Nephron (organoid): Measurements from ENCODE around the gene GRIK3.

Source experiments
- H3K27ac Mint-ChIP-seq, 3 experiments: 2 replicates each; pipeline ENCODE4 v1.8.0; 2020; ENCODE audit warnings: mixed read lengths in 3 of 3, mild to moderate bottlenecking in 2 of 3, moderate library complexity in 1 of 3
- H3K27me3 Mint-ChIP-seq: 2 replicates; pipeline ENCODE4 v1.8.0; 2021; ENCODE audit warnings: low read depth, mild to moderate bottlenecking, moderate library complexity, mixed read lengths
- H3K36me3 Mint-ChIP-seq: 2 replicates; pipeline ENCODE4 v1.8.0; 2020; ENCODE audit warnings: low read depth, mixed read lengths
- H3K4me1 Mint-ChIP-seq: 2 replicates; pipeline ENCODE4 v1.8.0; 2020; ENCODE audit warnings: mixed read lengths
- H3K4me3 Mint-ChIP-seq, 3 experiments: 2 replicates each; pipeline ENCODE4 v1.8.0; 2020; ENCODE audit warnings: mild to moderate bottlenecking in 3 of 3, mixed read lengths in 3 of 3, moderate library complexity in 2 of 3
- H3K9me3 Mint-ChIP-seq: 2 replicates; pipeline ENCODE4 v1.8.0; 2020; ENCODE audit warnings: mixed read lengths
- CTCF ChIP-seq, 3 experiments: fragments of 200-600 bp; sonication (generic); IDR thresholded peaks; one replicate each; pipeline ENCODE4 v1.5.0; 2021; ENCODE audit warnings: antibody characterized with exemption in 3 of 3; ENCODE audit not compliant: unreplicated experiment in 3 of 3

GRIK3 gene

DNA sequence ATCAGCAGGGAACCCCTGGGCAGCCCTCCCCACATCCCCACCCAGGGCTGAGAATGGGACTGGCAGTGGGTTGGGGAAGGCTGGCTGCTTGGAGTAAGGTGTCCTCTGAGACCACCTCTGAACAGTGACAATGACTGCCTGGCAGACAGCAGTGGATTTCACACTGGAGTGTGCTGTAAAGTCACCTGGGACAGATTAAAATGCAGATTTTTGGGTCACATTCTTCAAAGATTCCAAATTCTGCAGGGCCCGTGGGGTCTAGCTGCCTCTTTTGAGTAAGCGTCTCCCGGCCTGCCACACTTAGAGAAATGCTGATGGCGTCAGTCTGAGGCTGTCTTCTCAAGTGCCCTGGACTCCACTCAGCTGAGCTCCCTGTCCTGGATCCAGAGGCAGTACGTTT is 164.5 kb downstream of the GRIK3 start:
- TF ChIP-seq CTCF (IDR thresholded peaks at IDR 0.05; ENCODE audit: unreplicated experiment in 3 of 3), result no peak
- Mint-ChIP-seq H3K27ac (no peak overlapping the region), H3K4me1 (peaks cover 9% of the 10 kb centered on the region), H3K9me3 (no peaks in the 10 kb centered on the region), H3K36me3 (no peaks in the 10 kb centered on the region), H3K4me3 (no peak overlapping the region), H3K27me3 (peaks cover 36% of the 10 kb centered on the region)

GRCh38 chr1:36869054-36869453 is 165.3 kb downstream of the GRIK3 start:
- Mint-ChIP-seq H3K27ac (no peak overlapping the region), H3K27me3 (peaks cover 28% of the 10 kb centered on the region), H3K4me1 (peaks cover 9% of the 10 kb centered on the region), H3K36me3 (no peaks in the 10 kb centered on the region), H3K4me3 (no peak overlapping the region), H3K9me3 (no peaks in the 10 kb centered on the region)
- TF ChIP-seq CTCF (IDR thresholded peaks at IDR 0.05; ENCODE audit: unreplicated experiment in 3 of 3), result no peak

GRCh38 chr1:36867575-36867974 is 166.7 kb downstream of the GRIK3 start:
- no peak for TF ChIP-seq CTCF (IDR thresholded peaks at IDR 0.05; ENCODE audit: unreplicated experiment in 3 of 3)
- Mint-ChIP-seq H3K9me3 (no peaks in the 10 kb centered on the region), H3K36me3 (no peaks in the 10 kb centered on the region), H3K4me3 (no peak overlapping the region), H3K27me3 (peaks cover 28% of the 10 kb centered on the region), H3K4me1 (peaks cover 9% of the 10 kb centered on the region), H3K27ac (no peak overlapping the region)

DNA sequence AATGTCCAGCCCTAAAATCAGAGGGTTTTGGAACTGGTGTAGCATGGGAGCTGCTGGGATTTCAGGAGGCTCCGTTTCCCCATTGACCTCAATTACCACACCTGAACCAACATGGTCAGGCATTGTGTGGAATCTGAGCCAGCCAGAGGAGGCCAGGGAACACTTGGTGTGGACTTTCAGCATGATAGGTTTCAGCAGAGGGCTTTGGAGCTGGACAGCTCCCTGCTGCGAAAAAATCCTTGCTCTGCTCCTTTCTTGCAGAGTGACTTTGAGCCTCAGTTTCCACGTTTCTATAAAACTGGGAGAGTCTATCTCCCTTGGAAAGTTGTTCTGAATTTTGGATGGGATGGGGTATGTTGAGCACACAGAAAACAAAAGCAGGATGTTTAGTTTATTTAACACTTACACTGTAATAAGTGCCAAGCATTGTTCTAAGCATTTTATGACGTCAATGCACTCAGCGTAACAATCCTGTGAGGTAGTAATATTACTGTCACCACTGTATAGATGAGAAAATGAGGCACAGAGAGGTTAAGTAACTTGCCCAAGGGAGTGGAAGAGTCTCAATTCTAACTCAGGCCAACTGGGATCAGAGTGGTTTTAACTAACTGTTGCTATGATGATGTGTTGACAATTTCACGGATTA is 168.0 kb downstream of the GRIK3 start:
- TF ChIP-seq CTCF (IDR thresholded peaks at IDR 0.05; ENCODE audit: unreplicated experiment in 3 of 3), result no peak
- Mint-ChIP-seq H3K4me3 (no peak overlapping the region), H3K27ac (no peak overlapping the region), H3K27me3 (peaks cover 30% of the 10 kb centered on the region), H3K36me3 (no peaks in the 10 kb centered on the region), H3K9me3 (no peaks in the 10 kb centered on the region), H3K4me1 (peaks cover 9% of the 10 kb centered on the region)

GRCh38 chr1:36865602-36865900 is 168.8 kb downstream of the GRIK3 start:
- Mint-ChIP-seq H3K36me3 (no peaks in the 10 kb centered on the region), H3K27me3 (peaks cover 36% of the 10 kb centered on the region), H3K4me3 (no peak overlapping the region), H3K9me3 (no peaks in the 10 kb centered on the region), H3K4me1 (peaks cover 9% of the 10 kb centered on the region), H3K27ac (no peak overlapping the region)
- no peak for TF ChIP-seq CTCF (IDR thresholded peaks at IDR 0.05; ENCODE audit: unreplicated experiment in 3 of 3)

DNA sequence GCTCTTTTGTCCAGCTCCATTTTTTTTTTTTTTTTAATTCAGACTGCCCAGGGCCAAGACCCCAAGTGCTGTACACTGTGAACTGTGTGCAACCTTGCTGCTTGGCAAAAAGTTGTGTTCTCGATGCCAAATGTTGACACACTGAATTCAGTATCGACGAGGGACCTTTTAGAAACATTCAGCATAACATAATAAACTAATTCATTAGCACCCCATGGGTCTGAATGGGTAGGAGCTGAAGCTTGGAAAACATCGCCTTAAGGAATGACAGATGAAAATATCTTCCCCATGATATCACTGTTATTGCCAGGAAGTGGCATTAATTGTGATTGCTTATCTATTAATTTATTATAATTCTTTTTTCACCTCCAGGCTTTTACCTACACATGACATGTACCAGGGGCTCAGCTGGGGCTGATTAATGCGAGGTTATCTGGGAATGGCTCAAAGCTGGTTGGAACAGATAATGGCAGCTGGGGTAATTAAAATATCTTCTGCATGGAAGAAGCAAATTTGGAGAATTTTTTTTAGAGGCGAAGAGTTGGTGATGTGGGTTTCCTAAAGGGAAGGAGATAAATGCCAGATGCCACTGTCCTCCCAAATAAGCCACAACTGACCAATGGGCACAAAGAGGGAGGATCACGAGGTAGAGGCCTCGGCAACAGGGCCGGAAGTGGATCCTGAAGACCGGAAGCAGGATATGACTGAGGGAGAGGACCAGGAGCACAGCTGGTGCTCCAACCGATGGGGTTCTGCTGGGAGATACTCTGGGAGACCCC is 169.3 kb downstream of the GRIK3 start:
- Mint-ChIP-seq H3K27me3 (peaks cover 36% of the 10 kb centered on the region), H3K4me1 (peaks cover 9% of the 10 kb centered on the region), H3K27ac (no peak overlapping the region), H3K9me3 (no peaks in the 10 kb centered on the region), H3K4me3 (no peak overlapping the region), H3K36me3 (no peaks in the 10 kb centered on the region)
- no peak for TF ChIP-seq CTCF (IDR thresholded peaks at IDR 0.05; ENCODE audit: unreplicated experiment in 3 of 3)
